WTC11 (cell line): Measurements from ENCODE around the gene PDZD2. TPM values are rescaled to one million over a fixed set of nuclear protein-coding genes. Genes with fewer than 3 reads are reported as not detected.
A peak's percentile ranks its signal among the peaks of the same experiment; 100 is the strongest.

Experiments
- ATAC-seq: fragments of 200-7000 bp; cut with Tn5 transposase; 2 replicates; pipeline ENCODE4 v1.10.0; 2021; ENCODE audit warnings: mild to moderate bottlenecking, moderate library complexity
- CTCF ChIA-PET: fragments of 300-600 bp; sonication (Branson Sonifier 250); formaldehyde crosslinking; loops from one replicate; lab custom pipeline; 2021; ENCODE audit warnings: antibody characterized with exemption; lab: Charles Lee
- POLR2A ChIA-PET: fragments of 350-600 bp; sonication (Branson Sonifier 250); formaldehyde crosslinking; loops from one replicate; lab custom pipeline; 2021; ENCODE audit warnings: antibody characterized with exemption; lab: Charles Lee
- DNase-seq: peaks from one replicate; pipeline ENCODE4 v3.0.0; 2021; ENCODE audit warnings: low spot score
- H3K27ac Mint-ChIP-seq: 2 replicates; pipeline ENCODE4 v1.8.0; 2021; ENCODE audit warnings: mixed read lengths
- H3K27me3 Mint-ChIP-seq: 2 replicates; pipeline ENCODE4 v1.8.0; 2021; ENCODE audit warnings: low read depth, mild to moderate bottlenecking, moderate library complexity, mixed read lengths
- H3K36me3 Mint-ChIP-seq: 2 replicates; pipeline ENCODE4 v1.8.0; 2021; ENCODE audit warnings: mixed read lengths
- H3K4me1 Mint-ChIP-seq: 2 replicates; pipeline ENCODE4 v1.8.0; 2022; ENCODE audit warnings: mixed read lengths
- H3K4me3 Mint-ChIP-seq: 2 replicates; pipeline ENCODE4 v1.8.0; 2021; ENCODE audit warnings: mild to moderate bottlenecking, moderate library complexity, mixed read lengths
- H3K9me3 Mint-ChIP-seq: 2 replicates; pipeline ENCODE4 v1.8.0; 2021; ENCODE audit warnings: mixed read lengths
- ELF4 ChIP-seq: sonication (generic); formaldehyde crosslinking; IDR thresholded peaks from 2 replicates; pipeline ENCODE4 v1.8.1; 2022; ENCODE audit warnings: low read depth, mild to moderate bottlenecking, moderate library complexity, missing genetic modification reagents
- FOXK1 ChIP-seq: sonication (generic); formaldehyde crosslinking; IDR thresholded peaks from 2 replicates; pipeline ENCODE4 v1.8.0; 2022; ENCODE audit warnings: mild to moderate bottlenecking, moderate library complexity, missing genetic modification reagents
- GABPB1 ChIP-seq: sonication (generic); formaldehyde crosslinking; IDR thresholded peaks from 2 replicates; pipeline ENCODE4 v1.8.1; 2023; ENCODE audit warnings: mild to moderate bottlenecking, missing genetic modification reagents
- GTF2I ChIP-seq: fragments of 250-450 bp; sonication (Bioruptor Pico); conservative IDR thresholded peaks from 2 replicates; pipeline ENCODE4 v1.4.0; 2021; ENCODE audit warnings: mild to moderate bottlenecking
- IRF2 ChIP-seq: sonication (generic); formaldehyde crosslinking; IDR thresholded peaks from 2 replicates; pipeline ENCODE4 v1.8.0; 2022; ENCODE audit warnings: low read depth, missing genetic modification reagents, borderline replicate concordance
- JAZF1 ChIP-seq: fragments of 250-450 bp; sonication (Bioruptor Pico); IDR thresholded peaks from 2 replicates; pipeline ENCODE4 v1.9.0; 2021; ENCODE audit warnings: moderate library complexity, mild to moderate bottlenecking, inconsistent platforms
- NR2C2 ChIP-seq: sonication (generic); formaldehyde crosslinking; IDR thresholded peaks from 2 replicates; pipeline ENCODE4 v1.8.0; 2022; ENCODE audit warnings: mild to moderate bottlenecking, missing genetic modification reagents
- SMAD4 ChIP-seq: sonication (generic); formaldehyde crosslinking; IDR thresholded peaks from 2 replicates; pipeline ENCODE4 v1.8.0; 2022; ENCODE audit warnings: mild to moderate bottlenecking, missing genetic modification reagents
- SP1 ChIP-seq: sonication (generic); formaldehyde crosslinking; conservative IDR thresholded peaks from 2 replicates; pipeline ENCODE4 v1.8.1; 2022; ENCODE audit warnings: missing genetic modification reagents
- ZBTB21 ChIP-seq: sonication (generic); formaldehyde crosslinking; IDR thresholded peaks from 2 replicates; pipeline ENCODE4 v1.8.1; 2023; ENCODE audit warnings: mild to moderate bottlenecking, missing genetic modification reagents, borderline replicate concordance
- ZNF671 ChIP-seq: fragments of 250-450 bp; sonication (Bioruptor Pico); IDR thresholded peaks from 2 replicates; pipeline ENCODE4 v1.8.0; 2021; ENCODE audit warnings: mild to moderate bottlenecking
- total RNA-seq: library from RNA; stranded (reverse); gene quantifications from 3 replicates; pipeline ENCODE4 v1.2.3, GENCODE V29; 2021
- TF ChIP-seq, protein P1 (sequence below): fragments of 250-450 bp; sonication (Bioruptor Pico); IDR thresholded peaks from 2 replicates; pipeline ENCODE4 v1.9.0; 2021; ENCODE audit warnings: mild to moderate bottlenecking, borderline replicate concordance
- TF ChIP-seq, protein P2 (sequence below): sonication (generic); formaldehyde crosslinking; conservative IDR thresholded peaks from 2 replicates; pipeline ENCODE4 v1.8.1; 2023; ENCODE audit warnings: mild to moderate bottlenecking, low read depth, missing genetic modification reagents, moderate library complexity
- TF ChIP-seq, protein P3 (sequence below): sonication (generic); formaldehyde crosslinking; IDR thresholded peaks from 2 replicates; pipeline ENCODE4 v1.8.1; 2022; ENCODE audit warnings: low read depth, mild to moderate bottlenecking, moderate library complexity, missing genetic modification reagents, borderline replicate concordance
- TF ChIP-seq, protein P4 (sequence below): sonication (generic); formaldehyde crosslinking; IDR thresholded peaks from 2 replicates; pipeline ENCODE4 v1.8.1; 2022; ENCODE audit warnings: low read depth, missing genetic modification reagents, borderline replicate concordance
- TF ChIP-seq, protein P5 (sequence below): sonication (generic); formaldehyde crosslinking; IDR thresholded peaks from 2 replicates; pipeline ENCODE4 v1.8.0; 2022; ENCODE audit warnings: mild to moderate bottlenecking, missing genetic modification reagents
- TF ChIP-seq, protein P6 (sequence below): sonication (generic); formaldehyde crosslinking; IDR thresholded peaks from 2 replicates; pipeline ENCODE4 v1.8.0; 2023; ENCODE audit warnings: missing genetic modification reagents
- TF ChIP-seq, protein P7 (sequence below): fragments of 250-450 bp; sonication (Bioruptor Pico); IDR thresholded peaks from 2 replicates; pipeline ENCODE4 v2.1.2; 2022; ENCODE audit warnings: mild to moderate bottlenecking, moderate library complexity
- TF ChIP-seq, protein P8 (sequence below): sonication (generic); formaldehyde crosslinking; IDR thresholded peaks from 2 replicates; pipeline ENCODE4 v1.8.1; 2023; ENCODE audit warnings: mild to moderate bottlenecking, missing genetic modification reagents
- TF ChIP-seq, protein P9 (sequence below): sonication (generic); formaldehyde crosslinking; IDR thresholded peaks from 2 replicates; pipeline ENCODE4 v1.8.1; 2023; ENCODE audit warnings: mild to moderate bottlenecking, missing genetic modification reagents, moderate library complexity

PDZD2 gene
- total RNA-seq, 1 experiment from 2014 or later, result 11.4 TPM

DNA sequence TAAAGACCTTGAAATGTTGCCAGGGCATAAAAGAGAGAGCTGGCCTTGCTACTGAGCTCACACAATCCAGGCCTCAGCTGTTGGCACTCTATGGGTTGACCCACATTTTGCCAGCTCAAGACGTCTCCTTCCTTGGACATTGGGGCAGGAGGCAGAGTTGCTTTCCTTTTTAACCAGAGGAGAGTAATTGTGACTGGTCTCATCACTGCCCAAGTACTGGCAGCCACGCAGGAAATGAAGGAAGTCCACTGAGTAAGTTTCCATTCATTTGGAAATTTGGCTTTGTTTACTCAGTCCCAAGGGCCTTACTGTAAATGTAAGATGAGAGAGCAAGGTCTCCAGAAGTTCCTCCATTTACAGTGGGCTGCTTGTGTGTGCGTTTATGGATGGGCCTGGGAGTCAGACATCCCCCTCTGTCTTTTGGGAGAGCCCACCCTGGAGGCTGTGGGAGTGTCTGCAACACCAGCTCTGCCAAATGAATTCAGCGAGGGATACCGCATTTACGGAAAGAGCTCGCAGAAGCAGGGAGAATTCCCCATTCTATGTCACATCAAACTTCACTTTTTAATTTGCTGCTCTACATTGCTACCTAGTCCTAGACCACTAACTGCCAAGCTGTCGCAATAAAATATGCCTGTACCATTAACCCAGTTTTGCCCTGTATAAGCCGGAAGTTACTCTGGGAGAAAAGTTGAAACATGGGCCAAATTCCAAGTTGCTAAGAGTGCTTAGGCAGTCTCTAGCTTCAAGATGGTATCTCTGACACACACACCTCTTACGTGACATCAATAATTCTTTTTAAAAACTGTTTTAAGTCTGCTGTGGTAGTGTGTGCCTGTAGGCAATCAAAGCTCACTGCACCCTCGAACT, 24.5 kb upstream of the PDZD2 start:
- Mint-ChIP-seq H3K9me3 (peaks cover 17% of the 10 kb centered on the region), H3K27ac (peak overlapping the region; percentile 94), H3K36me3 (peaks cover 3% of the 10 kb centered on the region; the same call in 1 of the 2 replicates), H3K27me3 (no peaks in the 10 kb centered on the region), H3K4me1 (peaks cover 31% of the 10 kb centered on the region), H3K4me3 (no peak overlapping the region; the same call in 1 of the 2 replicates)
- TF ChIP-seq, protein P1, sequence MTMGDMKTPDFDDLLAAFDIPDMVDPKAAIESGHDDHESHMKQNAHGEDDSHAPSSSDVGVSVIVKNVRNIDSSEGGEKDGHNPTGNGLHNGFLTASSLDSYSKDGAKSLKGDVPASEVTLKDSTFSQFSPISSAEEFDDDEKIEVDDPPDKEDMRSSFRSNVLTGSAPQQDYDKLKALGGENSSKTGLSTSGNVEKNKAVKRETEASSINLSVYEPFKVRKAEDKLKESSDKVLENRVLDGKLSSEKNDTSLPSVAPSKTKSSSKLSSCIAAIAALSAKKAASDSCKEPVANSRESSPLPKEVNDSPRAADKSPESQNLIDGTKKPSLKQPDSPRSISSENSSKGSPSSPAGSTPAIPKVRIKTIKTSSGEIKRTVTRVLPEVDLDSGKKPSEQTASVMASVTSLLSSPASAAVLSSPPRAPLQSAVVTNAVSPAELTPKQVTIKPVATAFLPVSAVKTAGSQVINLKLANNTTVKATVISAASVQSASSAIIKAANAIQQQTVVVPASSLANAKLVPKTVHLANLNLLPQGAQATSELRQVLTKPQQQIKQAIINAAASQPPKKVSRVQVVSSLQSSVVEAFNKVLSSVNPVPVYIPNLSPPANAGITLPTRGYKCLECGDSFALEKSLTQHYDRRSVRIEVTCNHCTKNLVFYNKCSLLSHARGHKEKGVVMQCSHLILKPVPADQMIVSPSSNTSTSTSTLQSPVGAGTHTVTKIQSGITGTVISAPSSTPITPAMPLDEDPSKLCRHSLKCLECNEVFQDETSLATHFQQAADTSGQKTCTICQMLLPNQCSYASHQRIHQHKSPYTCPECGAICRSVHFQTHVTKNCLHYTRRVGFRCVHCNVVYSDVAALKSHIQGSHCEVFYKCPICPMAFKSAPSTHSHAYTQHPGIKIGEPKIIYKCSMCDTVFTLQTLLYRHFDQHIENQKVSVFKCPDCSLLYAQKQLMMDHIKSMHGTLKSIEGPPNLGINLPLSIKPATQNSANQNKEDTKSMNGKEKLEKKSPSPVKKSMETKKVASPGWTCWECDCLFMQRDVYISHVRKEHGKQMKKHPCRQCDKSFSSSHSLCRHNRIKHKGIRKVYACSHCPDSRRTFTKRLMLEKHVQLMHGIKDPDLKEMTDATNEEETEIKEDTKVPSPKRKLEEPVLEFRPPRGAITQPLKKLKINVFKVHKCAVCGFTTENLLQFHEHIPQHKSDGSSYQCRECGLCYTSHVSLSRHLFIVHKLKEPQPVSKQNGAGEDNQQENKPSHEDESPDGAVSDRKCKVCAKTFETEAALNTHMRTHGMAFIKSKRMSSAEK (CRISPR knock-in tag), result no peak
- TF ChIP-seq, protein P2, sequence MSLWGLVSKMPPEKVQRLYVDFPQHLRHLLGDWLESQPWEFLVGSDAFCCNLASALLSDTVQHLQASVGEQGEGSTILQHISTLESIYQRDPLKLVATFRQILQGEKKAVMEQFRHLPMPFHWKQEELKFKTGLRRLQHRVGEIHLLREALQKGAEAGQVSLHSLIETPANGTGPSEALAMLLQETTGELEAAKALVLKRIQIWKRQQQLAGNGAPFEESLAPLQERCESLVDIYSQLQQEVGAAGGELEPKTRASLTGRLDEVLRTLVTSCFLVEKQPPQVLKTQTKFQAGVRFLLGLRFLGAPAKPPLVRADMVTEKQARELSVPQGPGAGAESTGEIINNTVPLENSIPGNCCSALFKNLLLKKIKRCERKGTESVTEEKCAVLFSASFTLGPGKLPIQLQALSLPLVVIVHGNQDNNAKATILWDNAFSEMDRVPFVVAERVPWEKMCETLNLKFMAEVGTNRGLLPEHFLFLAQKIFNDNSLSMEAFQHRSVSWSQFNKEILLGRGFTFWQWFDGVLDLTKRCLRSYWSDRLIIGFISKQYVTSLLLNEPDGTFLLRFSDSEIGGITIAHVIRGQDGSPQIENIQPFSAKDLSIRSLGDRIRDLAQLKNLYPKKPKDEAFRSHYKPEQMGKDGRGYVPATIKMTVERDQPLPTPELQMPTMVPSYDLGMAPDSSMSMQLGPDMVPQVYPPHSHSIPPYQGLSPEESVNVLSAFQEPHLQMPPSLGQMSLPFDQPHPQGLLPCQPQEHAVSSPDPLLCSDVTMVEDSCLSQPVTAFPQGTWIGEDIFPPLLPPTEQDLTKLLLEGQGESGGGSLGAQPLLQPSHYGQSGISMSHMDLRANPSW (CRISPR knock-in tag), result no peak
- TF ChIP-seq NR2C2 (CRISPR knock-in tag) (no peak), SP1 (CRISPR knock-in tag) (no peak), FOXK1 (CRISPR knock-in tag) (no peak), ELF4 (CRISPR knock-in tag) (no peak), SMAD4 (CRISPR knock-in tag) (no peak), GABPB1 (CRISPR knock-in tag) (no peak), JAZF1 (no peak), ZBTB21 (no peak), GTF2I (no peak), IRF2 (CRISPR knock-in tag) (no peak), ZNF671 (no peak)
- TF ChIP-seq, protein P3, sequence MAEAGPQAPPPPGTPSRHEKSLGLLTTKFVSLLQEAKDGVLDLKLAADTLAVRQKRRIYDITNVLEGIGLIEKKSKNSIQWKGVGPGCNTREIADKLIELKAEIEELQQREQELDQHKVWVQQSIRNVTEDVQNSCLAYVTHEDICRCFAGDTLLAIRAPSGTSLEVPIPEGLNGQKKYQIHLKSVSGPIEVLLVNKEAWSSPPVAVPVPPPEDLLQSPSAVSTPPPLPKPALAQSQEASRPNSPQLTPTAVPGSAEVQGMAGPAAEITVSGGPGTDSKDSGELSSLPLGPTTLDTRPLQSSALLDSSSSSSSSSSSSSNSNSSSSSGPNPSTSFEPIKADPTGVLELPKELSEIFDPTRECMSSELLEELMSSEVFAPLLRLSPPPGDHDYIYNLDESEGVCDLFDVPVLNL (CRISPR knock-in tag), result no peak
- TF ChIP-seq, protein P4, sequence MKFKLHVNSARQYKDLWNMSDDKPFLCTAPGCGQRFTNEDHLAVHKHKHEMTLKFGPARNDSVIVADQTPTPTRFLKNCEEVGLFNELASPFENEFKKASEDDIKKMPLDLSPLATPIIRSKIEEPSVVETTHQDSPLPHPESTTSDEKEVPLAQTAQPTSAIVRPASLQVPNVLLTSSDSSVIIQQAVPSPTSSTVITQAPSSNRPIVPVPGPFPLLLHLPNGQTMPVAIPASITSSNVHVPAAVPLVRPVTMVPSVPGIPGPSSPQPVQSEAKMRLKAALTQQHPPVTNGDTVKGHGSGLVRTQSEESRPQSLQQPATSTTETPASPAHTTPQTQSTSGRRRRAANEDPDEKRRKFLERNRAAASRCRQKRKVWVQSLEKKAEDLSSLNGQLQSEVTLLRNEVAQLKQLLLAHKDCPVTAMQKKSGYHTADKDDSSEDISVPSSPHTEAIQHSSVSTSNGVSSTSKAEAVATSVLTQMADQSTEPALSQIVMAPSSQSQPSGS (CRISPR knock-in tag), result no peak
- TF ChIP-seq, protein P5, sequence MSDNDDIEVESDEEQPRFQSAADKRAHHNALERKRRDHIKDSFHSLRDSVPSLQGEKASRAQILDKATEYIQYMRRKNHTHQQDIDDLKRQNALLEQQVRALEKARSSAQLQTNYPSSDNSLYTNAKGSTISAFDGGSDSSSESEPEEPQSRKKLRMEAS (CRISPR knock-in tag), result no peak
- TF ChIP-seq, protein P6, sequence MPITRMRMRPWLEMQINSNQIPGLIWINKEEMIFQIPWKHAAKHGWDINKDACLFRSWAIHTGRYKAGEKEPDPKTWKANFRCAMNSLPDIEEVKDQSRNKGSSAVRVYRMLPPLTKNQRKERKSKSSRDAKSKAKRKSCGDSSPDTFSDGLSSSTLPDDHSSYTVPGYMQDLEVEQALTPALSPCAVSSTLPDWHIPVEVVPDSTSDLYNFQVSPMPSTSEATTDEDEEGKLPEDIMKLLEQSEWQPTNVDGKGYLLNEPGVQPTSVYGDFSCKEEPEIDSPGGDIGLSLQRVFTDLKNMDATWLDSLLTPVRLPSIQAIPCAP (CRISPR knock-in tag), result no peak
- TF ChIP-seq, protein P7, sequence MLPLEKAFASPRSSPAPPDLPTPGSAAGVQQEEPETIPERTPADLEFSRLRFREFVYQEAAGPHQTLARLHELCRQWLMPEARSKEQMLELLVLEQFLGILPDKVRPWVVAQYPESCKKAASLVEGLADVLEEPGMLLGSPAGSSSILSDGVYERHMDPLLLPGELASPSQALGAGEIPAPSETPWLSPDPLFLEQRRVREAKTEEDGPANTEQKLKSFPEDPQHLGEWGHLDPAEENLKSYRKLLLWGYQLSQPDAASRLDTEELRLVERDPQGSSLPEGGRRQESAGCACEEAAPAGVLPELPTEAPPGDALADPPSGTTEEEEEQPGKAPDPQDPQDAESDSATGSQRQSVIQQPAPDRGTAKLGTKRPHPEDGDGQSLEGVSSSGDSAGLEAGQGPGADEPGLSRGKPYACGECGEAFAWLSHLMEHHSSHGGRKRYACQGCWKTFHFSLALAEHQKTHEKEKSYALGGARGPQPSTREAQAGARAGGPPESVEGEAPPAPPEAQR, result no peak
- TF ChIP-seq, protein P8, sequence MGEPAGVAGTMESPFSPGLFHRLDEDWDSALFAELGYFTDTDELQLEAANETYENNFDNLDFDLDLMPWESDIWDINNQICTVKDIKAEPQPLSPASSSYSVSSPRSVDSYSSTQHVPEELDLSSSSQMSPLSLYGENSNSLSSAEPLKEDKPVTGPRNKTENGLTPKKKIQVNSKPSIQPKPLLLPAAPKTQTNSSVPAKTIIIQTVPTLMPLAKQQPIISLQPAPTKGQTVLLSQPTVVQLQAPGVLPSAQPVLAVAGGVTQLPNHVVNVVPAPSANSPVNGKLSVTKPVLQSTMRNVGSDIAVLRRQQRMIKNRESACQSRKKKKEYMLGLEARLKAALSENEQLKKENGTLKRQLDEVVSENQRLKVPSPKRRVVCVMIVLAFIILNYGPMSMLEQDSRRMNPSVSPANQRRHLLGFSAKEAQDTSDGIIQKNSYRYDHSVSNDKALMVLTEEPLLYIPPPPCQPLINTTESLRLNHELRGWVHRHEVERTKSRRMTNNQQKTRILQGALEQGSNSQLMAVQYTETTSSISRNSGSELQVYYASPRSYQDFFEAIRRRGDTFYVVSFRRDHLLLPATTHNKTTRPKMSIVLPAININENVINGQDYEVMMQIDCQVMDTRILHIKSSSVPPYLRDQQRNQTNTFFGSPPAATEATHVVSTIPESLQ, result no peak
- TF ChIP-seq, protein P9, sequence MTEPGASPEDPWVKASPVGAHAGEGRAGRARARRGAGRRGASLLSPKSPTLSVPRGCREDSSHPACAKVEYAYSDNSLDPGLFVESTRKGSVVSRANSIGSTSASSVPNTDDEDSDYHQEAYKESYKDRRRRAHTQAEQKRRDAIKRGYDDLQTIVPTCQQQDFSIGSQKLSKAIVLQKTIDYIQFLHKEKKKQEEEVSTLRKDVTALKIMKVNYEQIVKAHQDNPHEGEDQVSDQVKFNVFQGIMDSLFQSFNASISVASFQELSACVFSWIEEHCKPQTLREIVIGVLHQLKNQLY (CRISPR knock-in tag), result no peak
- CTCF ChIA-PET, result interaction anchor here (1.0 to 1.8 kb wide), 4 partner anchors 14 to 195 kb away, joined by 3 to 6 read pairs (median 4); partner anchors contain the start of gene PDZD2
- no peak for DNase-seq
- ATAC-seq, result peak; percentile 17
- POLR2A ChIA-PET, result interaction anchor here (0.5 kb wide), 1 partner anchor 159 kb away, joined by 3 read pairs; no protein-coding TSS in a partner anchor
